OCI-LY1 (cell line): ENCODE measurements around the gene POLG2.
A peak's percentile ranks its signal among the peaks of the same experiment; 100 is the strongest.

ENCODE experiments used
- EZH2 ChIP-seq: fragments of 200-600 bp; sonication (generic), shearing (Covaris generic); IDR thresholded peaks from 2 replicates; pipeline ENCODE4 v1.8.0; 2017; ENCODE audit warnings: borderline replicate concordance, mixed run types, mild to moderate bottlenecking, antibody characterized with exemption, low read length, moderate library complexity, mixed read lengths
- TF ChIP-seq, protein P1 (sequence below): fragments of 200-600 bp; sonication (generic), shearing (Covaris generic); IDR thresholded peaks from 2 replicates; pipeline ENCODE4 v1.5.1; 2017; ENCODE audit warnings: mild to moderate bottlenecking, antibody characterized with exemption, low read length, moderate library complexity, mixed read lengths

DNA sequence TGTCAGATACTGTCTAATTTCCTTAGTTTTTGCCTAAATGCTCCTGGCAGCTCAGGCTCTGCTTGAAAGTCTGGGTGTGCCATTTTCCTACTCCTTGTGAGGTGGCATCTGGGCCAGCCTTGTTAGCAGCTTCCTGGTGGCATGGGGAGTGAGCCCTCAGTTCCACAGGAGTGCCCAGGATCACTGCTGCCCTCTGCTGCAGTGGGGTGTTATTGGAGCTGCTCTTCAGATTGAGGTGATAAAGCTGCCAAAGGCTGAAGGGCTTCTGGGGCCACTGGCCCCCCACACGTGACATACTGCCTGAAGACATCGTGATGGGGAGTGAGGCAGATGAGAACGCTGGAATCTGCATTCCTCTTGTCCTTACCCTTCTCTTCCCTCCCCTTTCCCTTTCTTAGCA is 37.3 kb upstream of the POLG2 start:
- TF ChIP-seq, protein P1, sequence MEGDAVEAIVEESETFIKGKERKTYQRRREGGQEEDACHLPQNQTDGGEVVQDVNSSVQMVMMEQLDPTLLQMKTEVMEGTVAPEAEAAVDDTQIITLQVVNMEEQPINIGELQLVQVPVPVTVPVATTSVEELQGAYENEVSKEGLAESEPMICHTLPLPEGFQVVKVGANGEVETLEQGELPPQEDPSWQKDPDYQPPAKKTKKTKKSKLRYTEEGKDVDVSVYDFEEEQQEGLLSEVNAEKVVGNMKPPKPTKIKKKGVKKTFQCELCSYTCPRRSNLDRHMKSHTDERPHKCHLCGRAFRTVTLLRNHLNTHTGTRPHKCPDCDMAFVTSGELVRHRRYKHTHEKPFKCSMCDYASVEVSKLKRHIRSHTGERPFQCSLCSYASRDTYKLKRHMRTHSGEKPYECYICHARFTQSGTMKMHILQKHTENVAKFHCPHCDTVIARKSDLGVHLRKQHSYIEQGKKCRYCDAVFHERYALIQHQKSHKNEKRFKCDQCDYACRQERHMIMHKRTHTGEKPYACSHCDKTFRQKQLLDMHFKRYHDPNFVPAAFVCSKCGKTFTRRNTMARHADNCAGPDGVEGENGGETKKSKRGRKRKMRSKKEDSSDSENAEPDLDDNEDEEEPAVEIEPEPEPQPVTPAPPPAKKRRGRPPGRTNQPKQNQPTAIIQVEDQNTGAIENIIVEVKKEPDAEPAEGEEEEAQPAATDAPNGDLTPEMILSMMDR = peak; percentile 35; the same call in 1 of the 2 replicates
- TF ChIP-seq EZH2 = no peak
